Measurements from ENCODE around the gene CLNK.

DNA sequence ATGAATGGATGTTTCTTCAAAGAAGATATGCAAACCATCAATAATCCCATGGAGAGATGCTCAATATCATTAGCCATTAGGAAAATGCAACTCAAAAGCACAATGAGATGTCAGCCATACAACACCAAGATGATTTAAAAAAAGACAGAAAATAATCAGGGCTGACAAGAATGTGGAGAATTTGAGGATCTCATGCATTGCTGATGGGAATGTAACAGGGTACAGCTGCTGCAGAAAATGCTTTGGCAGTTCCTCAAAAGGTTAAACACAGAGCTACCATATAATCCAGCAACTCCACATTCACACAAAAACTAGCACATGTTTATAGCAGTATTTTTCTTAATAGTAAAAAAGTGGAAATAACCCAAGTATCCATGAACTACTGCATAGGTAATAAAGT, 116.8 kb downstream of the CLNK start:
- TF ChIP-seq, protein P1, sequence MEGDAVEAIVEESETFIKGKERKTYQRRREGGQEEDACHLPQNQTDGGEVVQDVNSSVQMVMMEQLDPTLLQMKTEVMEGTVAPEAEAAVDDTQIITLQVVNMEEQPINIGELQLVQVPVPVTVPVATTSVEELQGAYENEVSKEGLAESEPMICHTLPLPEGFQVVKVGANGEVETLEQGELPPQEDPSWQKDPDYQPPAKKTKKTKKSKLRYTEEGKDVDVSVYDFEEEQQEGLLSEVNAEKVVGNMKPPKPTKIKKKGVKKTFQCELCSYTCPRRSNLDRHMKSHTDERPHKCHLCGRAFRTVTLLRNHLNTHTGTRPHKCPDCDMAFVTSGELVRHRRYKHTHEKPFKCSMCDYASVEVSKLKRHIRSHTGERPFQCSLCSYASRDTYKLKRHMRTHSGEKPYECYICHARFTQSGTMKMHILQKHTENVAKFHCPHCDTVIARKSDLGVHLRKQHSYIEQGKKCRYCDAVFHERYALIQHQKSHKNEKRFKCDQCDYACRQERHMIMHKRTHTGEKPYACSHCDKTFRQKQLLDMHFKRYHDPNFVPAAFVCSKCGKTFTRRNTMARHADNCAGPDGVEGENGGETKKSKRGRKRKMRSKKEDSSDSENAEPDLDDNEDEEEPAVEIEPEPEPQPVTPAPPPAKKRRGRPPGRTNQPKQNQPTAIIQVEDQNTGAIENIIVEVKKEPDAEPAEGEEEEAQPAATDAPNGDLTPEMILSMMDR (IDR thresholded peaks at IDR 0.05): no peak
- no peak for TF ChIP-seq POLR2A (IDR thresholded peaks at IDR 0.05)
